AG10803 (cell line): ENCODE data around the gene POC1B.

Experiments
- DNase-seq: peaks from one replicate; pipeline ENCODE4 v3.0.0; 2010; ENCODE audit warnings: low read depth
- H3K4me3 ChIP-seq: 2 replicates; pipeline ENCODE4 v1.5.1; 2011; ENCODE audit warnings: mild to moderate bottlenecking, low read length, control low read depth
- CTCF ChIP-seq: conservative IDR thresholded peaks from 2 replicates; pipeline ENCODE4 v1.5.1; 2011; ENCODE audit warnings: mild to moderate bottlenecking, low read length, control low read depth, inconsistent platforms

Gene POC1B

DNA sequence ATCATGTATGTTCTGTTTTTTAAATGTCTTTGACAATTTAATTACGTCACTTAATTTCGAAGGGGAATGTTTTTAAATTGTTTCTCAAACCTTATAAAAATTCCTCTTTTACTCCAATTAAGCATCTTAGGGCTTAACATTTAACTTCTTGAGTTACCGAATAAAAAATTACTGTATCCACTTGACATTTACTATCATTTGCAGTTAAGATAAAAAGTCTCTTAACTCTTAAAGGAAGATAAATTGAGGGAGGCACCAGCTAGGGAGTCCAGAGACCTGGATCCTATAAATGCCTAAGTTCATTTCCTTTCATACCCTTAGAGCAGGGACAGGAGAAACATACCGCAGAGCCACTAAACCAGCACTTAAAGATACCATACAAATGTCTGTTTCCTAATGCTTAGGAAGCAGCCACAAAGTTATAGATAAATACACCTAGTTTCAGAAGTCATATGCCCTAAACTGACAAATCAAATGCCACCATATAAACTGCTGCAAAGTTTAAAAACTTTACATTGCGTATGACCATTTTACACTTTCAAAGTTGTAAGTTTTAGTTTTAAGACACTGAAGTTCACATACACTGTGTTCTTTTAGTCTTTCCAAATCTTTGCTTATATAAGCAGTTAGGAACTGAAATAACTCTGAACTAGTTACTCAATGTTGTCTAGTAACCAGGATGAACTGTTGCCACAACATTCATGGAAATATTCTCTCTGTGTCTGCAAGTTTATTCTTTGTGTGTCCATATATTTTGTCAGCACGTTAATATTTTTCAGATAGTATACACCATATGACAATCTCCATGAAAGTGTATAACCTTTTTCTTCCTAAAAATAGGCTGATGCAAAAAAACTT lies 72.5 kb downstream of the POC1B start:
- H3K4me3 ChIP-seq: no peak overlapping the region
- TF ChIP-seq CTCF: no peak
- peak; percentile 92 for DNase-seq

DNA sequence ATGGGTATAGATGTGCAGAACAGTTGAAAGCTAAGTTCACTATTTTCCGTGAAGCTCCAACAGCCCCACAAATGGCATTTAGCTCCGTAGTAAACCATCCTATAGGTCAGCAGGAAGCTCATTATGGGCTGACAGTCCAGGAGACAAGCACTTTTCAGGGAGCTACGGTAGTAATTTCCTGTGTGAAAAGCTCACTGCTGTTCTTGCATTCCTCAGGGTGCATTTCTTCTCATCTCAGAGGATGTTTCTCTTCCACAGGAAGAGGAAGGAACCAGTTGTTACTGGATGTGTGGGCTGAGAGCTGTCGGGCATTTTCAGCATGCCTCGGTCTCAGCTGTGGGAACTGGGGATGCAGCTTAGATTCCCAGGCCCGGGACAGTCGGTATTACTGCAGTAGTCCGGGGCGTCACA lies 74.0 kb downstream of the POC1B start:
- no peak for TF ChIP-seq CTCF
- no peak overlapping the region for H3K4me3 ChIP-seq
- DNase-seq: peak; percentile 96

GRCh38 chr12:89450907-89451306 lies 74.9 kb downstream of the POC1B start:
- no peak overlapping the region for H3K4me3 ChIP-seq
- no peak for TF ChIP-seq CTCF
- peak; percentile 90 for DNase-seq

- no peak overlapping the region for H3K4me3 ChIP-seq
- TF ChIP-seq CTCF: no peak
- peak; percentile 85 for DNase-seq
These were observed 76.9 kb downstream of the POC1B start for GRCh38 chr12:89448951-89449371.

DNA sequence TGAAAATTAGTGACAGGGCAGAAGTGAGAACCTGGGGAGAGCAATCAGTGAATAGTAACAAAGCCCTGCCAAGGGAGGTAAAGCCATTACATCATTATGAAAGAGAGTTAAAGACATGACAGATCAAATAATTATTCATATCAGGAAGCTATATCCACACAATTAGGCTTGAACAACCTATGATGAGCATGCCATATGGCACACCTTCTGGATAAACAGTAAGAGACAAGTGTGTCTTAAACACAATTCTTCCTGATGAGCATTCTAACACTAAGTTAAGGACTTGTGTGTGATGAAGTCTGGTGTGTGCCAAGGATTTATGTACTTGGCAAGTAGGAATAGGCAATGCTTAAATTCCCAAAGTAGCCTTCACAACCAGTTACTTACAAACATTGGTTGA lies 77.3 kb downstream of the POC1B start:
- DNase-seq: no peak
- no peak for TF ChIP-seq CTCF
- H3K4me3 ChIP-seq: no peak overlapping the region

DNA sequence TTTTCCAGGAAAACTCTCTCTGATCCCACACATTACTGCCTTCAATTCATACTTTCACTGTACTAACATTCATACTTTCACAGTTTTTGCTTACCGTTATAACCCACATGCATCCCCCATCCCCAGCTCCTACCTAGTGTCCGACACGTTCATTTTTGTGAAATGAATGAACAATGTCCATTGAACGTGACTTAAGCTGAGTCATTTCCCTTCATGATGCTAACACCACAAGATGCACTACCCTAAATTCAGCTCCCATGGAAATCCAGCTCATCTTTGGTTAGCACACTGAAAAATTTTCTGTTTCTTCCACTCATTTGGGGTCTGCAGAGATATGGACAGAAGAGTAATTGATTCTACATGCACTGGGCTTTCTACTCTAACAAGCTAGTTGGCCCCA lies 85.9 kb downstream of the POC1B start:
- TF ChIP-seq CTCF: no peak
- peak; percentile 60 for DNase-seq
- no peak overlapping the region for H3K4me3 ChIP-seq

- DNase-seq: no peak
- no peak overlapping the region for H3K4me3 ChIP-seq
- no peak for TF ChIP-seq CTCF
These were observed 88.6 kb downstream of the POC1B start for GRCh38 chr12:89437231-89437630.
